ENCODE measurements around the gene COL15A1. TPM values are rescaled to one million over a fixed set of nuclear protein-coding genes. Genes with fewer than 3 reads are reported as not detected.
"Not testable (repeated sequence)": the region's sequence is repeated elsewhere in the genome, so short reads cannot be mapped to it uniquely, and the experiment has no call there.

The COL15A1 gene
- total RNA-seq, 1 experiment from 2014 or later = 0.04 TPM

GRCh38 chr9:98900244-98900643, 43.5 kb upstream of the COL15A1 start:
- CTCF ChIA-PET = no interaction called here
- Histone ChIP-seq H3K4me3 (ENCODE audit: low read depth, low read length, poor library complexity, severe bottlenecking) (no peak overlapping the region), H3K27me3 (replicated peaks; ENCODE audit: insufficient read depth, low read depth, low read length, poor library complexity) (no peaks in the 10 kb centered on the region), H3K4me1 (ENCODE audit: insufficient read depth, low read length, poor library complexity, severe bottlenecking) (peaks cover 12% of the 10 kb centered on the region), H3K27ac (ENCODE audit: low read depth, low read length, poor library complexity, severe bottlenecking) (no peak overlapping the region), H3K9me3 (ENCODE audit: low read depth, low read length, poor library complexity, severe bottlenecking) (peaks cover 5% of the 10 kb centered on the region), H3K36me3 (ENCODE audit: insufficient read depth, low read length, poor library complexity, severe bottlenecking) (no peaks in the 10 kb centered on the region)
- intact Hi-C loops (cut with micrococcal nuclease; ENCODE audit: unreplicated experiment) = no loop called here
- POLR2A ChIA-PET (ENCODE audit: low non-redundant PET) = no interaction called here
- no peak for DNase-seq (ENCODE audit: low spot score)
- no TSS peak for BruUV-seq (replicated peaks)
- TF ChIP-seq EZH2 (IDR thresholded peaks at IDR 0.05; ENCODE audit: borderline replicate concordance, low read depth, low read length, poor library complexity, severe bottlenecking) (no peak), CTCF (conservative IDR thresholded peaks at IDR 0.05; ENCODE audit: low read depth, low read length) (no peak)

- Histone ChIP-seq H3K36me3 (ENCODE audit: insufficient read depth, low read length, poor library complexity, severe bottlenecking) (no peaks in the 10 kb centered on the region), H3K9me3 (ENCODE audit: low read depth, low read length, poor library complexity, severe bottlenecking) (peaks cover 5% of the 10 kb centered on the region), H3K27me3 (replicated peaks; ENCODE audit: insufficient read depth, low read depth, low read length, poor library complexity) (no peaks in the 10 kb centered on the region), H3K4me3 (ENCODE audit: low read depth, low read length, poor library complexity, severe bottlenecking) (no peak overlapping the region), H3K27ac (ENCODE audit: low read depth, low read length, poor library complexity, severe bottlenecking) (no peak overlapping the region), H3K4me1 (ENCODE audit: insufficient read depth, low read length, poor library complexity, severe bottlenecking) (peaks cover 12% of the 10 kb centered on the region)
- no peak for DNase-seq (ENCODE audit: low spot score)
- CTCF ChIA-PET = no interaction called here
- BruUV-seq (replicated peaks) = no TSS peak
- TF ChIP-seq CTCF (conservative IDR thresholded peaks at IDR 0.05; ENCODE audit: low read depth, low read length) (no peak), EZH2 (IDR thresholded peaks at IDR 0.05; ENCODE audit: borderline replicate concordance, low read depth, low read length, poor library complexity, severe bottlenecking) (no peak)
- POLR2A ChIA-PET (ENCODE audit: low non-redundant PET) = no interaction called here
- intact Hi-C loops (cut with micrococcal nuclease; ENCODE audit: unreplicated experiment) = no loop called here
These were observed 43.0 kb upstream of the COL15A1 start for GRCh38 chr9:98900725-98901124.

- CTCF ChIA-PET; DNase-seq (ENCODE audit: low spot score); BruUV-seq (replicated peaks); H3K36me3 ChIP-seq (ENCODE audit: insufficient read depth, low read length, poor library complexity, severe bottlenecking); H3K4me3 ChIP-seq (ENCODE audit: low read depth, low read length, poor library complexity, severe bottlenecking); POLR2A ChIA-PET (ENCODE audit: low non-redundant PET); intact Hi-C loops (cut with micrococcal nuclease; ENCODE audit: unreplicated experiment); H3K27ac ChIP-seq (ENCODE audit: low read depth, low read length, poor library complexity, severe bottlenecking); H3K9me3 ChIP-seq (ENCODE audit: low read depth, low read length, poor library complexity, severe bottlenecking); H3K27me3 ChIP-seq (replicated peaks; ENCODE audit: insufficient read depth, low read depth, low read length, poor library complexity): not testable (repeated sequence)
- H3K4me1 ChIP-seq (ENCODE audit: insufficient read depth, low read length, poor library complexity, severe bottlenecking) = peaks cover 12% of the 10 kb centered on the region
These were observed 41.9 kb upstream of the COL15A1 start for GRCh38 chr9:98901843-98902242.

GRCh38 chr9:98902516-98902915, 41.2 kb upstream of the COL15A1 start:
- no peaks in the 10 kb centered on the region for H3K27me3 ChIP-seq (replicated peaks; ENCODE audit: insufficient read depth, low read depth, low read length, poor library complexity)
- CTCF ChIA-PET = no interaction called here
- no peak overlapping the region for H3K27ac ChIP-seq (ENCODE audit: low read depth, low read length, poor library complexity, severe bottlenecking)
- TF ChIP-seq CTCF (conservative IDR thresholded peaks at IDR 0.05; ENCODE audit: low read depth, low read length) (no peak), EZH2 (IDR thresholded peaks at IDR 0.05; ENCODE audit: borderline replicate concordance, low read depth, low read length, poor library complexity, severe bottlenecking) (no peak)
- POLR2A ChIA-PET (ENCODE audit: low non-redundant PET) = no interaction called here
- intact Hi-C loops (cut with micrococcal nuclease; ENCODE audit: unreplicated experiment) = no loop called here
- peaks cover 12% of the 10 kb centered on the region for H3K4me1 ChIP-seq (ENCODE audit: insufficient read depth, low read length, poor library complexity, severe bottlenecking)
- no peaks in the 10 kb centered on the region for H3K36me3 ChIP-seq (ENCODE audit: insufficient read depth, low read length, poor library complexity, severe bottlenecking)
- no peak for DNase-seq (ENCODE audit: low spot score)
- H3K4me3 ChIP-seq (ENCODE audit: low read depth, low read length, poor library complexity, severe bottlenecking) = no peak overlapping the region
- no TSS peak for BruUV-seq (replicated peaks)
- no peaks in the 10 kb centered on the region for H3K9me3 ChIP-seq (ENCODE audit: low read depth, low read length, poor library complexity, severe bottlenecking)

Measured in A673 (cell line).